Left lobe of liver (tissue), 2 donors: ENCODE measurements around the gene IRF1. TPM values are rescaled to one million over a fixed set of nuclear protein-coding genes. Genes with fewer than 3 reads are reported as not detected.

Source experiments
- ATAC-seq: fragments of 200-7000 bp; cut with Tn5 transposase; one replicate; pipeline ENCODE4 v1.9.1; 2020; ENCODE audit warnings: mild to moderate bottlenecking, moderate library complexity
- DNase-seq: peaks from one replicate; pipeline ENCODE4 v3.0.0-alpha.2; 2020; ENCODE audit warnings: low spot score
- total RNA-seq: library from RNA; stranded (reverse); gene quantifications from one replicate; pipeline ENCODE4 v1.2.1, GENCODE V29; 2021
- donor health status: DM: no; HTN: no; CAD: no; lungs with moderate emphysema.
- donor health status: DM: no; HTN: yes; CAD: no.

IRF1 gene
- total RNA-seq, 1 donor from 2014 or later = 24.8 TPM

- no peak for DNase-seq
Measured at GRCh38 chr5:132463811-132464155, 26.8 kb downstream of the IRF1 start.

DNA sequence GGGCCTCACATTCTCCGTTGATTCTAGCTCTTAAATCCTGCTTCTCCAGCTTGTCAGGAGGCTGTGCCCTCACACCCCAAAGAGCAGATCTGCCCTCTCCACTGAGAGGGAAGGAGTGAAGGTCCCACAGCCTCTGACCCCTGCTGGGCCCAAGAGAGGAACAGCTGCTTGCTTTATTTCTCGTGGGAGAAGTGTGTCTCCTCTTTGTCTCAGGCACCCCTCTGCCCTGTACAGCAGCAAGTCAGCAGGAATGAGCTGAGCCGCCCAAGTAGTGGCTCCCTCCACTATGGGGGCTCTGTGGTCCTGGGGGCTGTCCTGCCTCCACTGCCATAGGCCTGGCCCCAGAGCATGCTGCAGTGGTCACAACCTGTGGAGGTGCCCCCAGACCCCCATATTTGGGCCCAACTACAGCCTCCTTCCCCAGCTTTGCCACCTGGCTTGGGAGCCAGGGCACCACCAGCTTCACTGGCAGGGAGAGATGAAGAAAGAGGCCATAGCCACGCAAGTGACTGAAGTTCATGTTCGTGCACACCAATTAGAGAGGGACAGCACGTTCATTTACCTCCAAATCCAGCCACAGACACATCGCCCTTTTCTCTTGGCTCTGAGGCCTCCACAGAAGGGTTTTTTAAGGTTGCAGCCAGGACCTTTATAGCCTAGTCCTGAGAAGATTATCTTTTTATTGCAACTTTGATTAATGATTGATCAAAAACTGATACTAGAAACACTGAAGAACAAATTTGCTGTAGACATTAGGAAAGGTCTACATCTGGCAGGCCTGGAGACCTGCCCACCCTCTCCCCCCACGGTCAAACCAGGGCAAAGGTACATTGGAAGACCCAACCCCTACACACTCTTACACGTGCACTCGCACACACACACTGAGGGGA lies 27.5 kb downstream of the IRF1 start:
- ATAC-seq = peak; percentile 49
- peak; percentile 87 for DNase-seq

More at GRCh38 chr5:132463811-132464155, 26.8 kb downstream of the IRF1 start:
- ATAC-seq = no peak

DNA sequence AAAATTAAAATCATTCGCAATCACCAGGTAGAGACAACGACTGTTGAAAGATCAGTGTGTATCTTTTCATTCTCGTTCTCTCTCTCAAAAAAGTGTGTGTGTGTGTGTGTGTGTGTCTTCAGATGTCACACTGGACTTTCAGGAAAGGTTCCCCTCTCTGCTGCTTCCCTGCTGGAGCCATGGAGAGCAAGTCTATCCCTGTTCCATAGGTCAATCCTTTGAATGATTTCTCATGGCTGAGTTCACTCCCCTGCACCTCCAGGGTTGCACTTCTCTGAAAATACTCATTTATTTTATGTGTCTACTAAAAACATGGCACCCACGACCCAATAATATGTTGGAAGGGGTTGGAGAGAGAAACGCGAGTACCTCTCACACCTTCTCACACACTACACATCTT lies 28.2 kb downstream of the IRF1 start:
- DNase-seq (no peak), ATAC-seq (no peak)

DNA sequence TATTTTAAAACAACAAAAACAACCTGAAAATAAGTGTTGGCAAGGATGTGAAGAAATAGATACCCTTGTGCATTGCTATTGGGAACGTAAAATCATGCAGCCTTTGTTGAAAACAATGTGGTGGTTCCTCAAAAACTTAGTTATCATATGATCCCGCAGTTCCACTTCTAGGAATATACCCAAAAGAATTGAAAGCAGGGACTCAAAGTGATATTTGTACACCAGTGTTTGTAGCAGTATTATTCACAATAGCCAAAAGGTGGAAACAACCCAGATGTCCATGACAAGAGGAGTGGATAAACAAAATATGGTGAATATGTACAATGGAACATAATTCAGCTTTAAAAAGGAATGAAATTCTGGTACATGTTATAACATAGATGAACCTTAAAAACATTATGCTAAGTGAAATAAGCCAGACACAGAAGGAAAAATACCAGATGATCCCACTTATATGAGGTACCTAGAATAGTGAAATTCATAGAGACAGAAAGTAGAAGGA lies 29.0 kb downstream of the IRF1 start:
- DNase-seq = no peak
- no peak for ATAC-seq

DNA sequence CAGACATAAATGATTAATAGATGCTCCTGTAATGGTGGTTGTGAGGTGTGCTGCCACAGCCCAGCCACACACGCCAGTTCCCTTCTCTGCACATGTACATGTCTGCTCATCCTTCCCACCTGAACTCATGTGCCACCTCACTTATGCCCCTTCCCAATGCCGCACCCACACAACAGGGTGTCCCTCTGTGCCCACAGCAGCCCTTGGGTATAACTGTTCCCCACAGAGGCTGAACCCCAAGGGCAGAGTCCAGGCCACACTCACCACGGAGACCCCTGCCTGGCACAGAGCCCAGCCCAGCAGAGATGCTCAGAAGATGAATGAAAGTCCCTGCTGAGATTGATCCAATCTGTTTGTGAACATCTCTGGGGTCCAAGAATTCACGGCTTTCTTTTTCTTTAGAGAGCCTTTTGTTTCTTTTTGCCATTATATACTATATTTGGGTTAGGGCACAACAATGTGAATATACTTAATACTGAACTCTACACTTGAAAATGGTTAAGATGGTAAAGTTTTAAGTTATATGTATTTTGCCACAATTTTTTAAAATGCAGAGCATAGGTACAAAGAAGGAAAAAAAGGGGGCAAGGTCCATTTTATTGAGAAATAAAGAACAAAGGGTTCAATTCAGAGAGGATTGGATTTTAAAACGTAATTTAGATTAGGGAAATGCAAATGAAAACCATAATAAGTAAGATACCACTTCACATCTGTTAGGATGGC lies 29.6 kb downstream of the IRF1 start:
- DNase-seq (no peak), ATAC-seq (no peak)

DNA sequence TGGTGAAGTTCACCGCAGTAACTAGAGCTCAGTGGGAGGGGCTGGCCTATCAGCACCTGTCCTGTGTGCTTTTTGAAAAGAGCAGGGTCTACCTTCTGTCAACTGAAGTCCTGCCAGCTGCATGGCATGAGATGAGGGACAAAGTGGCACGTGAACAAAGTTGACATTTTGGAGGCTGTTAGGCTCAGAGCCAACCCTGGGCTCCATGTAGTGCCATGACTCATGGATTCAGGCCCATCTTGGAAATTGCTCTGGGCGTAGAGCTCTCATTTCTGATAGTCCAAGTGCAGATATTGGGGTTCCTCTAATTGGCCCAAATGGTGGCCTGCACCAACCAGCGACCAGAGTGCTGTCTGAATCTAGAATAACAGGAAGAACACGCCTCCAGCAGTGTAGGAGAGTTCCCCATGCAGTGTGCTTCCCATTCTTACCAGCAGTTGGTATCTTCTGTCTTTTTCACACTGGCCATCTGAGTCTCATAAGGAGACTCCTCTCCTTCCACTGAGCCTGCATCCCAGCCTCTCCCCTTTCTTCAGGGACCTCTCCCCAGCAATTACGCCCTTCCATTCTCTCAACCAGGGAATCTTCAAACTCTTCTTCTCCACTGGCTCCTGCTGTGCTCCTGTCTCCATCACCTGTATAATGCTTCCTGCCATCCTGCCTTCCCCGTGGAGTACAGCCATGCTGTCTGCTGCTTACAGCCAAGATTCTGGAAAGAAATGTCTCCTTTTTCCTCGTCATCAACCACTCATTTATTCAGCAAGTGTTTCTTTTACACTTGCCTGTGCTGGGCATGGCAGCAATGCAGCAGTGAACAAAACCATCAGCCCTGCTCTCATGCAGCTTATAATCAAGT lies 30.4 kb downstream of the IRF1 start:
- ATAC-seq = peak; percentile 62
- DNase-seq = peak; percentile 95

DNA sequence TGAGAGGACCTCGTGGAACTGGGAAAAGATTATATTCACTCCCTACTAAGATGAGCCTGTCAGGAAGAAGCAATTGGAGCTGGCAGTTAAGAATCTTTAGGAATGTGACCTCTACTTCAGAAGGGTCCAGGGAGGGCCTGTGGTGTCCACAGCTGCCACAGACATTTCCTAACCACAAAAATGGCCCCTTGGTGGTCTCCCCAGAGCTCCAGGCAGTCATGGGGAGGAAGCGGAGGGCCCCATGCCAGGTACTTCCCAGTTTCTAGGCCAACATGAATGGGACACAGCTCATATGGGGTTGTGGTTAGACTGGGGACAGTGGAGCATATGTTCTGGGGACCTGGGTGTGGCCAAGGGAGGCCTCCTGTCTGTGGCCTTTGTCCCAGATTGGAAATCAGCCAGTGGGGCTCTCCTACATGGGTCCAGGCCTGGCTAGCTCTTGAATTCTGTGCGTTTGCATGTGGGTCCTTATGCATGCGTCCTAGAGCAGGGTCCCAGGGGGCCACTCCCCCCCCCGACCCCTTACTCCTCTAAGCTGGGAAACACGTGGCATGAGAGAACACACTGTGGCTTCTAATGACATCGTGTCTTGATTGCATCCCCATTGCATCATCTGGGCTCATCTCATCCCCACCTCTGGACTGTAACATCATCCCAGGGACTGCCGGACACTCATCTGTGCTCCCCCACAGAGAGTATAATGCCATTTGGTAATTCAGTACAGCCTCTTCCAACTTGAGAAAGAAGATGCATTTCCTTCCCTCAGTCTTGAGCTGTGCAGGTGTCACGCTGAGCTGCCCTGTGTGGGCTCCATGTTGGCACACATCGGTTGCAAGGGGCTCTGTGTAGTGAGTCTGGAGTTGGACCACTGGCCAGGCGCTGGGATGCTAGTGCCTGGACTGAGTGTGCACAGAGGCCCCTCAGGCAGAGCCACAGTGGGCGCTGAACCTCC lies 31.3 kb downstream of the IRF1 start:
- peak; percentile 38 for ATAC-seq
- peak; percentile 76 for DNase-seq

- DNase-seq (no peak), ATAC-seq (no peak)
Measured at GRCh38 chr5:132458651-132459030, 31.9 kb downstream of the IRF1 start.

DNA sequence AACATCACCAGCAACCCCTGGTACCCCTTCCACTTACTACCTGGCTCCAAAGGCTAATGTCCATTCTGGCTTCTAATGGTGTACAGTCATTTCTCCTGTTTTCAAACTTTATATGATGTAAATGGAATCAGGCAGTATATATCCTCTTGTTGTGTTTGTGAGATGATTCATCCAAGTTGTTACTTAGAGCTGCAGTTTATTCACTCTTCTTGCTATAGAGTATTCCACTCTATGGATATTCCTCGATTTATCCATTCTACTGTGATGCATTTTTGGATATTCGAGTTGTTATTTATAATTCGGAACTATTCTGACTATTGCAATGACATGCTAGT lies 32.4 kb downstream of the IRF1 start:
- no peak for ATAC-seq

GRCh38 chr5:132457371-132458225 lies 33.0 kb downstream of the IRF1 start:
- peak; percentile 83 for DNase-seq

More for the DNA sequence above, 32.4 kb downstream of the IRF1 start:
- DNase-seq = no peak

DNA sequence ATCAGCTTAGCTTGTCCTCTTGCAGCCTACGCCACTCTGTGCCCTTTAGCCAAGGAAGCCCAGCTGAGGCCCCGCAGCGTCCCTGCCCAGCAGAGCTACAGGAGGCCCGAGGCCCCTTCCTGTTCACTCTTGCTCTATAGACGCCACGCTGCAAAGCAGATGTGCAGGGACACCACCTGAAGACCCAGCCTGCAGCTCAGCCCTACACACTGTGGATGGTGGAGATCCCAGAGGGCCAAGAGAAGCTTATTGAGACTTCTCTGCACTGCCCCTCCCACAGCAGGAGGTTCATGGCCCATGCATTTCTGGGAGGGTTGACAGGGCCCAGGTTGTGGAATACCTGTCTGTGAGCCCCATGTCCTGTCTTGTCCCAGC lies 33.6 kb downstream of the IRF1 start:
- DNase-seq (no peak), ATAC-seq (no peak)

More at GRCh38 chr5:132457371-132458225, 33.0 kb downstream of the IRF1 start:
- ATAC-seq = peak; percentile 50

GRCh38 chr5:132456296-132456986 lies 34.1 kb downstream of the IRF1 start:
- DNase-seq = no peak
- peak; percentile 3 for ATAC-seq

DNA sequence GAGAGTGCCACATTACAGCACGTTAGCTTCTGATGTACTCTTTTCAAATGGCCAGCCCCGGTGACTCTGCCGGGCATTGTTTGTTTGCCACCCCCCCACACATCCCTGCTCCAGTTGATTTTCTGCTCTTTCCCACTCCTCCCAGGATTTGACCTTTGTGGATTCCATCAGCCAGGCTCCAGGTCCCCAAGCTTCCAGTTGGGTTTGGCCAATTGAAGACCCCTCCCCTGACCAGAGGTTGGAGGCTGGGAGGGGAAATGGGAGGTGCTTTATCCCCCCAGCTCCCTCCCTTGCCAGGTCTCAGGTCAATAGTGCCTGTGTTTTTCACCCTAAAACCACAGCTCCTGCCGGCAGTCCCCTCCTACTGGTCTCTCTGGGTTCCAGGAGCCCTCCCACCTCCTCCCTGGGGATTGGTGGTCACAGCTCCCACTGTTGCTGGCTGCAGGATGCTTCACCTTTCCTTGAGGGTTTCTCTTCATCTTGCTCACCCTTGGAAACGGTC lies 34.9 kb downstream of the IRF1 start:
- DNase-seq = no peak
- ATAC-seq = no peak

- DNase-seq = no peak
- ATAC-seq = no peak
Measured at GRCh38 chr5:132454361-132454760, 36.2 kb downstream of the IRF1 start.

DNA sequence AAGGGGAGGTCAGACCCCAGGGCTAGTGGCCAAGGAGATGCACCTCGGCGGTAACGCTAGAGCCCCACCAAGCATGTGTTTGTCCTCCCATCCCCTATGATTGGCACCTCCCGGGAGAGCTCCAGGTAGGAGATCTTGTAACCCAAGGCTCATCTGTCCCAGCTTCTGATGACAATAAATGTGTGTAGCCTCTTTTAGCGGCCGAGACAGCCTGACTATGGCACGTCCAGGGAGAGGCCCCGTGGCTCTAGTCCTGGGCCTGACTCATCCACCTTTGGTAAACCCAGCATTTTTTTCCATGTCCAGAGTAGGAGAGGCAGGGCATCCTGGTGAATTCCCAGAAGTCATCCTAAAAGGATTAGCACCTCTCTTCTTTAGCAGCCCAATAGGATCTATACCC lies 39.2 kb downstream of the IRF1 start:
- ATAC-seq (no peak), DNase-seq (no peak)

DNA sequence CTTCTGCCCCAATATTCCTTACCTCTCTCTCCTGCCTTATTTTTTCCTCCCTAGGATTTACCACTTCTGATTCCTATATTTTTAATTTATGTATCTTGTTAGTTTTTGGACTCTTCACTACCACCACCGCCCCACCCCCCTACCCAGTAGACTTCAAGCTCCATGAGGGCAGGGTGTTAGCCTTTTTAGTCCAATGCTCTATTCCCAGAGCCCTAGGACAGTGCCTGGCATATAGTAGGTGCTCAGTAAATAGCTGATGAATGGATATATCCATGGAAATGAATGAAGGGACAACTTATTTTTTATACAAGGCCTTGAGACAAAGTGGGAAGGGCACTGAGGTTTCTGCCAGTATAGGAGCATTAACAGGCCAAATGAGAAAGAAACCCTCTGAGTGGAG lies 41.5 kb downstream of the IRF1 start:
- ATAC-seq = no peak
- no peak for DNase-seq

DNA sequence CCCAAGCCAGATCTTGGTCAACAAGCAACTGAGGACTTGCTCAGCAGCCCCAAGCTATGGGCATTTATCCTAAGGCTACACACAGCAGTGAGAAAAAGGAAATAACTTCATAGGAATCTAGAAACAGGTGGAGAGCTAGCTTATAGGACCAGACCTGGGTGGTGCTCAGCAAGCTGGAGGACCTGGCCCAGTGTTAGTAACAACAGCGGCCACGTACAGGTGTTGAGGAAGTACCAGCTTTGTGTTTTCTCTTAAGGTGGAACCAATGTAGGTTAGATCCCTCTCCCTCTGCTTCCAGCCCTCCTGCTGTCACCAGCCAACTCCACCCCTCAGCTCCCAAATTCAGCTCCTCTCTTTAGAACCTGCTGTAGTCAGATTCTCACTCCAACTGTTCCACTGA lies 43.4 kb downstream of the IRF1 start:
- no peak for ATAC-seq

DNA sequence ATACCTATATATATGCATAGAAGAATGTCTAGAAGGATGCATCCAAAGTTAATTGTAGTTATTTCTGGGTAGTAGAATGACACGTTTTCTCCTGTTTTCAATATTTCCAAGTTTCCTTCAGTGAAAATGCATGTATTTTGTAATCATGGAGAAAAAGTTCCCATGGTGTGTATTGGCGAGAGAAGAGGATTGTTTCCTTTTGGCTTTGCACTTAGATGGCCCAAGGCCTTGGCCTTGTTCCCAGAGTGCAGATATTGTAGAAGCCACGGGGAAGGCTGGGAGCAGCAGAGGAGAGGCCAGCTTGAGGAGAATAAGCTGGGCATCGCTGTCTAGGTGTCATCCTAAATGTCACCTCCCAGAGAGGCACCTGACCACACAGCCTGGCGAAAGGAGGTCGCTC lies 44.0 kb downstream of the IRF1 start:
- DNase-seq (peak; percentile 86), ATAC-seq (peak; percentile 89)

More for the DNA sequence above, 43.4 kb downstream of the IRF1 start:
- no peak for DNase-seq
